Pons (tissue), 1 donor: ENCODE data around the gene DNAJC13.

Source experiments
- DNase-seq: peaks from one replicate; pipeline ENCODE4 v3.0.0-alpha.2; 2016; ENCODE audit warnings: low spot score

The DNAJC13 gene

DNA sequence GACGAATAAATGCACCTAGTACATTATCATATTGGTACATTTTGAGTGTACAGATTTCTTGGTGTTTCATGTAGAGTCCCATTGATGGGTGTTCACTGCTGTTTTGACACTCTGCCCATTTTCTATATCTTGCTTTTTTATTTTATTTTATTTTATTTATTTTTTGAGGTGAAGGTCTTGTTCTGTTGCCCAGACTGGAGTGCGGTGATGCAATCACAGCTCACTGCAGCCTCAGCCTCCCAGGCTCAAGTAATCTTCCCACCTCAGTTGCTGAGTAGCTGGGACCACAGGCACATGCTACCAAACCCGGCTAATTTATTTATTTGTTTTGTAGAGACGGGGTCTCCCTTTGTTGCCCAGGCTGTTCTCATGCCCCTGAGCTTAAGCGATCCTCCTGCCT lies 44.2 kb downstream of the DNAJC13 start:
- DNase-seq, result no peak

DNA sequence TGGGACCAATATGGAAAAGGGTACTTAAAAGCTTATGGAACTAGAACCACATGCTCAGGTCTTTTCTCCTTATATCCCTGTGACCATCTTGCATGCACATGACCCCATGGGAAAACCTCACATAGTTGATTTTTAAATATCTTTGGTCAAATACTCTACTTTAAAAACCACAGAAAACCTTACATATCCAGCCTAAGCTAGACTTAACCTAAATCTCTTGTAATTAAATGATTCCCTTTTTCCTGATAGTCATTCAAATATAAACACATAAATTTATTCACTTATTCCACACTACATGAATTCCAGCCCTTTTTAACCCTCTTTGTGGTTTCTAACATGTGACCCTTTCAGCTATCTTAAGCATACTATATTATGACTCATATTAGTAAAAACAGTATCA lies 46.8 kb downstream of the DNAJC13 start:
- DNase-seq, result no peak

DNA sequence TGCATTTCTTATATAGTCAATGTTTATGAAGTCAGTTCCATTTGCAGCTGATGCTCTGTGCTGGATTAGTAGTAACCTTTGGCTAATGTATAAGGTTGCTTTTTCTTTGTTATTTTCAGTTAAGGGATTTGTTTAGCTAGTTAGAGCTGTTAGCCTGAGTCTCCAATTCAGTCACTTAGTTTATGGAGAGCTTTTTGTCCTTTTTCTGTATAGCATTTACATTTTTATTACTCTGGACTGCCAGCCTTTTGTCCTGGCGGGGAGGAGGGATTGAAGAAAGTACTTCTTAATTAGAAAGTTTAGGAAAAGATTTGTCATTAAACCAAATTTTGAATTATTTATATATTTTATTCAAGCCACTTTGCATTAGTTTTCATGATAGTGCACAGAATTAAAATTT lies 52.0 kb downstream of the DNAJC13 start:
- no peak for DNase-seq

GRCh38 chr3:132486099-132486498 lies 68.8 kb downstream of the DNAJC13 start:
- no peak for DNase-seq

DNA sequence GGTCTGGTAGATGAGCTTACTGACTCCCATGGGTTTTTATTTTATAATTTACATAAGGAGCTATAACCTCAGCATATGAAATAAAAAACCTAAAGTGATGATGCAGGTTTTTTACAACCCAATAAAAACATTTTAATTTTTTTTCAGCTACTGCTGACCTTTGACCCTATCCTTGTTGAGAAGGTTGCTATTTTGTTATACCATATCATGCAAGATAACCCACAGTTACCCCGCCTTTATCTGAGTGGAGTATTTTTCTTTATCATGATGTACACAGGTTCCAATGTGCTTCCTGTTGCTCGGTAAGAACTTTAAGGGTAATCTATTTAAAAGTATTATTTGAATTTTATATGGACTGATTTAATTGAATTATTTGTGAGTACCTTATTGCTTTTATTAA lies 70.8 kb downstream of the DNAJC13 start:
- no peak for DNase-seq

DNA sequence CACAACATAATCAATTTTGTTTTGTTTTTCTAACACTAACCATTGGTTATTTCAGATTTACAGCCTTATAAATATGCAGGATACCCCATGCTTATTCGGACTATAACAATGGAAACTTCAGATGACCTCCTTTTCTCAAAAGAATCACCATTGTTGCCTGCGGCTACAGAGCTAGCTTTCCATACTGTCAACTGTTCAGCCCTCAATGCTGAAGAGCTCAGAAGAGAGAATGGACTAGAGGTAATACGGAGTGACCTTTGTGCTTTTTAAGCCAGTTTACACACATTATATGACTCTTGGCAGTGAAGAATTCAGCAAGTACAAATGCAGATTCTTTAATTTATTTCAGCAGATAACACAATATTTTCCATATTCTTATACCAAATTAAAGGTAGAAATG lies 81.8 kb downstream of the DNAJC13 start:
- peak; percentile 29 for DNase-seq

DNA sequence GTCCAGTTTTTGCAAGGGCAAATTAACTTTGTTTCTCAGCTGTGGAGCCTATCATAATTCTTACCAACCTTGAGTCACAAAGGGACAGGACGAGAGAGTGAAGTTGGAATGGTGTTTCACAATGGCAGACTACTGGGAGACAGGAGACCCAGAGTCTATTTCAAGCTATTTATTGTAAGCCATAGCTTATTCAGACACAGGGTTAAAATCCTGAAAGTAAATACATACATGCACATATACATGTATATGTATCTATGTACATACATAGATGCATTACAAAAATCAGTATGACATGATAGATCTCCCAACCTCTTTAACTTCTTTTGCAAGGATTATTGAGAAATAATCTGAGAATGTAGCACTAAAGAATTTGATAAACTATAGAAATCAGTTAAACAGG lies 86.3 kb downstream of the DNAJC13 start:
- DNase-seq, result no peak

GRCh38 chr3:132504375-132504933 lies 87.2 kb downstream of the DNAJC13 start:
- DNase-seq, result no peak

GRCh38 chr3:132507657-132508056 lies 90.4 kb downstream of the DNAJC13 start:
- DNase-seq, result no peak

GRCh38 chr3:132509096-132509495 lies 91.8 kb downstream of the DNAJC13 start:
- DNase-seq, result no peak

- no peak for DNase-seq
Observed at GRCh38 chr3:132509506-132509905, 92.2 kb downstream of the DNAJC13 start.

DNA sequence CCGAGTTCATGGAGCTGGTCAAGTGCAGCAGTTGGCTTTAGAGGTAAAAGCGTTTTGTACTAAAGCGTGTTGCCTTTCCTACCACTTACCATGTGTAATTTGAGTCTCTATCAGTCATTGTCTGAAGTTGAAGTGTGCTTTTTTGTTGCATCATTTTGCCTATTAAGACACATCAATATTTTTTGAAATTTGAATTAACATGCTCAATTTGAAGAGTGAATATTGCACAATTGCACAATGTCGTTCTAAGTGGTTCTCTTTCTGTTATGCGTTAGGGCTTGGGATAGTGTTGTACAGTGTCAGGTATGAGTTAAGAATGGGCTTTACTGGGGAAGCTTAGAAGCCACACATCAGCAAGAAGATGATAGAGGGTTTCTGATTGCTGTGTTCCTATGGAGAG lies 95.8 kb downstream of the DNAJC13 start:
- no peak for DNase-seq

GRCh38 chr3:132517311-132517710 lies 100.0 kb downstream of the DNAJC13 start:
- DNase-seq, result no peak

DNA sequence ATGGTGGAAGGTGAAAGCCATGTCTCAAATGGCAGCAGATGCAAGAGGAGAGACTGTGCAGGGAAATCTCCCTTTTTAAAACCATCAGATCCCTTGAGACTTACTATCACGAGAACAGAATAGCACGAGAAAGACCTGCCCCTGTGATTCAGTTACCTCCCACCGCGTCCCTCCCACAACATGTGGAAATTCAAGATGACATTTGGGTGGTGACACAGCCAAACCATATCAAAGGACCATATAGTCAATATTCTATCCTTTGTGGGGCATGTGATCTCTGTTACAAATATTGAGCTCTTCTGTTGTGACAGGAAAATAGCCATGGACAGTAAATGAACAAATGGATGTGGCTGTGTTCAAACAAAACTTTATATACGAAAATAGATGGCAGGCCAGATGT lies 102.6 kb downstream of the DNAJC13 start:
- no peak for DNase-seq

DNA sequence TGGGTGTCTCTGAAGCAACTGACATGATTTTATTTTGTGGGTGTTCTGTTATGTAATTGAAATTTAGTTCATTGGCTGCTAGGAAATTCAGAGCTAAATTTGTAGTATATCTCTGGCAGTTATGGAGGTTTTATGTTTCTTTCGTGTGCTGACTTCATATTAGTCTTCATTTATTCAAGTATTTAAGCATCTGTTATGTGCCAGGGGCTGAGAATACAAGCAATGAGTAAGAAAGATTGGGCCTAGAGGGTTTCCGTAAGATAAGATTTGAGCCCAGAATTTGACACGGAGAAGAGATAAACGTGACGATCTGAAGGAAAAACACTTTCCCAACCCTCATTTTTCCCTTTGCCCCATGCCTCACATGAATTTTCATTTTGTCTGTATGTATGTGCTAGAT lies 104.6 kb downstream of the DNAJC13 start:
- no peak for DNase-seq

DNA sequence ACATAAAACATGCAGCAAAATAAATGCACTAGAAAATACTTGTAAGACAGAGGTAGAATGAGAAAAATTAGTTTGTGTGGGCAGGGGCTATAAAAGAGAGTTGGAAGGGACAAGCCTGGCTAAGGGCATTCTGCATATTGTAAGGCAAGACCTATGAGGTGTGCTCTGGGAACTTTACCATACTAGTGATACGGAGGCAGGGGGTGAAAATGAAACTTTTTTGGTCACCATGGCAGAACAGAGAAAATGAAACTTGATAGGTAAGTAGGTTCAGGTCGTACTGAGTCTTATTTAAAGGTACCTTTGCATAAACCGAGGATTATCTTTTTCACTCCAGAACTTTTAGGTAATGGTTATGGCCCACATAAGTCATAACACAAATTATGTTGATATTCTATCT lies 105.1 kb downstream of the DNAJC13 start:
- no peak for DNase-seq

DNA sequence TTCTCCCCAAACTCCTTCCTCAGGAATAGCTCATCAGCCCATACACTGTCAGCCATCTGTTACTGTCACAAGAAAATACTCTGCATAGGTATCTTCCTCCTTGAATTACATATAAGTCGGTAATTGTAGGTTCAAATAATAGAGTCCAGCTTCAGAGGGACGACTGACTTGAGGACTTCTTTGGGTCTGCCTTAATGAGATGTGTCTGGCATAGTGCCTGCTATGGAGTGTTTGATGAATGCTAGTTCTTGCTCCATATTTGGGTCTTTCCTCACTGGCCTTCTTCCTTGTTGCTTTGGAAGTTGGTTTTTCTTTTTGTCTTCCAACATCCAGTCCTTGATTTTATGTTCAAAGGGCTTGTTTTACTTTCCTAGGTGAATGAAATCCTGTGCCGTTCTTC lies 113.3 kb downstream of the DNAJC13 start:
- no peak for DNase-seq

GRCh38 chr3:132535575-132536441 lies 118.5 kb downstream of the DNAJC13 start:
- DNase-seq, result peak; percentile 66

GRCh38 chr3:132536442-132537153 lies 119.3 kb downstream of the DNAJC13 start:
- no peak for DNase-seq

DNA sequence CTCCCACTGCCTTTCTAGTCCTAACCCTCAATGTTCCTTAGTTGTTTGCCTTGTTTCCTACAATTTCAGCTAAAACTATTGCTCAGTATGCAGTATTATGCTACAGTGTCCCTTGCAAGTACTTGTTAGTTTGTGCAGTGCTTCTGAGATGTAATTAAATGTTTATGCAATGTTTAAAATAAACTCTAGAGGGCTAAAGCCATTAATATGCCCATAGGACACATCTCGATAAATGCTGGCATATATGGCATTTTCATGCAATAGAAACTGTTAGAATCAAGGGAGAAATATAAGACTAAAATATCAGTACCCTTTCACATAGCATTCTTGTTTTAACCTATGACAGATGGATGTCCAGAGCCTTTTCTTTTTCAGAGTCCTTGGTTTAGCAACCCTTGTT lies 120.0 kb downstream of the DNAJC13 start:
- no peak for DNase-seq

- DNase-seq, result no peak
Observed at GRCh38 chr3:132538072-132538471, 120.8 kb downstream of the DNAJC13 start.

- no peak for DNase-seq
Observed at GRCh38 chr3:132539681-132540080, 122.4 kb downstream of the DNAJC13 start.

DNA sequence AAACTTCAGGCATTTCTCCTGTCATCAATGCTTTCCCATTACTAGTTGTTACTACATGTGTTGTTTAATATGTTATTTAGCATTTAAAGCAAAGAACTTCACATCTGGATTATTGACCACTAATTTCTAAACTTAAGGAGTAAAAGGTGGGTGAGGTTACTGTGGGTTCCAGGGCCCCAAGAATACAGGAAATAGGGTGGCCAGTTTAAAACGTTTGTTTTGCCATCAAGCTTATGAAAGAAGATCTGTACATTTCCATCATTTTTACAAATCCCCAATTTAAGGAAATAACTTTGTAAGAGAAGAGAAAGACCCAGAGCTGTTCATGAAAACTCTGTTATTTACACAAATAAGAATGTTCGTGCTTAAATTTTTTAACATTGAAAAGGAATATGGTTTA lies 125.3 kb downstream of the DNAJC13 start:
- no peak for DNase-seq
